NCI-H2196 treated with DMSO at 0.1 percent for 48 hours (cell line): ENCODE measurements around the gene ZNHIT2.

Experiments used
- DNase-seq: peaks from one replicate; lab custom pipeline; 2025; ENCODE audit not compliant: unreplicated experiment; lab: John Stamatoyannopoulos, UW

ZNHIT2 gene

DNA sequence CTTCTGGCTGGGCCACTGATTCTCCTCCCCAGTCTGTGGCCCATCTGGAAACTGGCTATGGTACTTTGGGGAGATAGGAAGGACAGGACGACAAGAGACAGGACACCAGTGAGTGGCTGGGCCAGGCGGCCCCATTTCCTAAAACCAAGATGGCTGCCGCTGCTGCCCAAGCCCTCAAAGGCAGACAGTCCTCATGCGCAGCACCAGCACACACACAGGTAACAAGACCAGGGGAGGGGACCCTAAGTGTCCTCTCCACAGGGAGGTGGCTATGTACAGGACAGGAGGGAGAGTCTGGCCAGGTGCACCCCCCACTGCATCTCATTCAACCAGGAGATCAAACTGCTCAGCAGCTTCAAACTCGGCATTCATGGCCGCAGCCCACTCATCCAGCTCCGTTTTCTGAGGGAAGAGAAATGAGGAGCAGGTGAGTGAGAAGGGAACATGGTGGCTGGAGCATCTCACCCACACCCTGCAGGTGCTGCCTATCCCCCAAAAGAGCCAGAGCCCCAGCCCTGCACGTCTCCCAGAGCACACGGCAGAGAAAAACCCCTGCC, 38.6 kb downstream of the ZNHIT2 start:
- no peak for DNase-seq

DNA sequence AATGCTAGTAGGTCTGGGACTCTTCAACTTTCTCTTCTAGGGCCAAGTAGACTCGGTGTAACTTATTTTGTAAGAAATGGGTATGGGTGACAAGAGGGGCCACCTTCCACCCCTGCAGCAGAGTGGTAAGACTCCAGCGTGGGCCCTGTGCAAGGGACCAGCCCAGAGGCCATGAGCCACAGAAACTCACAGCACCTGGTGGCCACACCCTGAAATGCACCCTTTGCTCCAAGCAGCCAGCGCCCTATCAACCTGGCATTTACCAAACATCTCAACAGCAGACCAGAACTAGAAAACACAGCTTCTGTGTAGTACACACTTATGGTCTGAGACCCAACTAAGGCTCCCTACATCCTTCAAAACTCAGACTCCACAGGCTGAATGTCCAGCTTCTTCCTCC, 39.4 kb downstream of the ZNHIT2 start:
- DNase-seq = no peak

DNA sequence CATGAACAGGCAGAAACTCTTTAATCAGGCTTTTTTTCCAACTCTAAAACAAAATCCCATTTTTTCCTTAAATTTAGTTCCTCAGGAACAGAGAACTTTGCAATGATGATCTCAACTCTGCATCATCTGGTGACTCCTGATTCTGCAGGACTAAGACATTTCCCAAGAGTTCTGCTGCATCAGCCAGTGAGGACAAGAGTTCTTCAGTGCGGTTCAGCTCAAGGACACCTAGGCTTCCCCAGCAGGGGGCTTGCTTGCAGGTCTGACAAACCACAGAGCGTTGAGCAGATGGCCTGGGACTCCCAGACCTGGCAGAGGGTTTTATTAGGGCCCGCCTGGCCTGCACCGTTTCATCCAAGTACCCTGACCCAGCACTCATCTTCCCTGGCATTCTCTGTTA, 40.0 kb downstream of the ZNHIT2 start:
- DNase-seq = no peak

DNA sequence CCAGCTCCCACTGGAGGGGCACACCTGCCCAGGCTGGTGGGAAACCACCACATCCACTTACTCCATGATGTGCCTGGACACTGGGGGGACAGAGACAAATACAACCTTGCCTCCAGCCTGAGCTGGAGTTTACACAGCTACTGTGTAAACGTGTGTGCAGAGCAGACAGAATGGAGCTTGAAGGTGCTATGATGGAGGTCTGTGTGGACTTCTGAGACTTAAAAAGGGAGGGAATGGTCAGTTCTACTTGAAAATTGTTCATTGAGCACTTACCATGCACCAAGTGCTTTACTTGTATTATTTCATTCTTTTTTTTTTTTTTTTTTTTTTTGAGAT, 44.9 kb downstream of the ZNHIT2 start:
- DNase-seq = no peak

- no peak for DNase-seq
Measured at GRCh38 chr11:65071907-65072630, 45.4 kb downstream of the ZNHIT2 start.

GRCh38 chr11:65069217-65069616, 48.3 kb downstream of the ZNHIT2 start:
- DNase-seq = no peak

DNA sequence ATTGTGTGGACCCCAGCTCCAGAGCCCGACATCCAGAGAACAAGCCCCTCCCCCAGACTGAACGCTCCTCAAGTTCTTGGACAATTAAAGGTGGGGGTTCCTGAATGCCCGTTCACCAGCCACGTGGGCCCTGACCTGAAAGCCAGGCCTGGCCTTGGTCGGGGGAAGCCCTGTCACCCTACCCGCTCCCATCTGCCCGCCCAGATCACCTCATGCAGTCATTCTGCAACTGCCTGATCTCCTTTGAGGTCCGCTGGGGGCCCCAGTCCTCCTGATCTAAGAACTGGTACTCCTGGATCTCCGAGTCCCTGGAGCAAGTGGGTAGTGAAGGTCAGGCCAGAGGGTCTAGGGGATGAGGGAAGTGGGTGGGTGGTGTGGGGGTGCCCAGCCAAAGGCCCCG, 50.1 kb downstream of the ZNHIT2 start:
- no peak for DNase-seq

DNA sequence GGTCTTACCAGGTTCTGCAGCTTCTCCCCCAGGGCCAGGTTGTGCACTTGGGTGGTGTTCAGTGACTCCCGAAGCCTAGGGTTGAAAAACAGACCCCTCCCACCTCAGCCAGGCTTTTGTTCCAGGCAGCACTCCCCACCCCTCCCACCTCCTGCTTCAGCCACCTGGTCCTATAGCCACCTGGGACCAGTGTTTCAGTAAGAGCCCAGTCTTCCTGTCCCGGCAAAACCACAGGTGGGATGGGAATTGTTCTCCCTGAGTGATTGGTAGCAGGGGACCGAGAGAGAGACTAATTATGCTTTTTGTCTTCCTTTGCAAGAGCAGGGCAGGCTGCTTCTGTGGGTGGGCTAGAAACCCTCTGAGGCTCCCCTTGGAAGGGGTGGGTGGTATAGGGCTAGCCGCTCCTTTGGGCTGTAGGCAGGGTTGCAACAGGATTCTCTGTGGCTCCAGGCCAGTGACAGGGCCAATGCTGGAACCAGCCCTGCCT, 50.7 kb downstream of the ZNHIT2 start:
- no peak for DNase-seq
